ENCODE data around the gene SETMAR.

SETMAR gene

DNA sequence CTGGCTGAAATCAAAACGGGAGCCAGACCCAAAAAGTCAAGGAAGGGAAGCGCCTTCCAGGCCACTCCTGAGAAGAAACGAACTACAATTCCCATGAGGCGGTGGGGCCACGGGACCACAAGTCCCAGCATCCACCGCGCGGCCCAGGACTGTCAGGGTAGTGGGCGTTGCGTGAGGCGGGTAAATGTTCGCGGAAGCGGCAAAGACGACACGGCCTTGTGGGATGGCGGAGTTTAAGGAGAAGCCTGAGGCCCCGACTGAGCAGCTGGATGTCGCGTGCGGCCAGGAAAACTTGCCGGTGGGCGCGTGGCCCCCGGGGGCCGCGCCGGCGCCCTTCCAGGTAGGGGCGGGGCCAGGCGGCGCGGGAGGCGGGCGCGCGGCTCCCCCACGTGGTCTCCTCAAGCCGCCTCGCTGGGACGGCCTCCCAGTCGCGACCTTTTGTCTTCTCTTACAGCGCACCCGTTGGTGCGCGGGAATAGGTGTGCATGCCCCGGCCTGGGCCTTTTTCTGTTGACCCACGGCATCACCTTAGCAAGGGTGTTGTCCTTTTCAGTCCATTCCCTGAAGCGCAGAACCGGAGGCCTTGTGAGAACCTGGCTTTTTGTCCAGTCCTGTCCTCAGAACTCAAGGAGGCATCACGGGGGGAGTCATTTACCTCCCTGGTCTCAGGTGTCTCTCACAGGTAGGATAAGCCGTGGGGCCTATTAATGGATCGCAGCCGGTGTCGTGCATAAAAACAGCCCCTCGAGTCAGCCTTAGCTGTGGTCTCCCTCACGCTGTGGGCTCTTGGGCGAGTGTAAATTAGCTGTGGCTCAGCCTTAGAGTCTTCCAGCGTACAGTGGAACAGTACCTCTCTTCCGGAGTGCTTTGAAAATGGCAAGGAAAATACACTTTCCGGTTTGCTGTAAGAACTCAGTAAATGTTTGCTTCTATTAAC lies at the start of gene SETMAR:
SETMAR (plus strand) TSS at position 183 of the 937 bp plus-strand sequence; CDS start at position 185, 2 bp downstream.
- peaks cover 7% of the 10 kb centered on the region for H3K4me1 ChIP-seq (ENCODE audit: insufficient read depth, poor library complexity, severe bottlenecking)
- H3K27ac ChIP-seq (ENCODE audit: poor library complexity, severe bottlenecking) = peak within 1 kb of the TSS; percentile 35
- H3K9me3 ChIP-seq (ENCODE audit: severe bottlenecking) = no peaks in the 10 kb centered on the region
- peak within 1 kb of the TSS; percentile 91 for H3K4me3 ChIP-seq (ENCODE audit: severe bottlenecking)
- peak; percentile 86 for DNase-seq (ENCODE audit: low spot score)
- TF ChIP-seq, protein P1, sequence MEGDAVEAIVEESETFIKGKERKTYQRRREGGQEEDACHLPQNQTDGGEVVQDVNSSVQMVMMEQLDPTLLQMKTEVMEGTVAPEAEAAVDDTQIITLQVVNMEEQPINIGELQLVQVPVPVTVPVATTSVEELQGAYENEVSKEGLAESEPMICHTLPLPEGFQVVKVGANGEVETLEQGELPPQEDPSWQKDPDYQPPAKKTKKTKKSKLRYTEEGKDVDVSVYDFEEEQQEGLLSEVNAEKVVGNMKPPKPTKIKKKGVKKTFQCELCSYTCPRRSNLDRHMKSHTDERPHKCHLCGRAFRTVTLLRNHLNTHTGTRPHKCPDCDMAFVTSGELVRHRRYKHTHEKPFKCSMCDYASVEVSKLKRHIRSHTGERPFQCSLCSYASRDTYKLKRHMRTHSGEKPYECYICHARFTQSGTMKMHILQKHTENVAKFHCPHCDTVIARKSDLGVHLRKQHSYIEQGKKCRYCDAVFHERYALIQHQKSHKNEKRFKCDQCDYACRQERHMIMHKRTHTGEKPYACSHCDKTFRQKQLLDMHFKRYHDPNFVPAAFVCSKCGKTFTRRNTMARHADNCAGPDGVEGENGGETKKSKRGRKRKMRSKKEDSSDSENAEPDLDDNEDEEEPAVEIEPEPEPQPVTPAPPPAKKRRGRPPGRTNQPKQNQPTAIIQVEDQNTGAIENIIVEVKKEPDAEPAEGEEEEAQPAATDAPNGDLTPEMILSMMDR (IDR thresholded peaks at IDR 0.05; ENCODE audit: poor library complexity, severe bottlenecking) = no peak
- no peaks in the 10 kb centered on the region for H3K27me3 ChIP-seq (ENCODE audit: insufficient read depth, poor library complexity, severe bottlenecking)
- peak; percentile 90 for ATAC-seq (ENCODE audit: low read depth)
- H3K36me3 ChIP-seq (ENCODE audit: low read depth) = no peaks in the 10 kb centered on the region

DNA sequence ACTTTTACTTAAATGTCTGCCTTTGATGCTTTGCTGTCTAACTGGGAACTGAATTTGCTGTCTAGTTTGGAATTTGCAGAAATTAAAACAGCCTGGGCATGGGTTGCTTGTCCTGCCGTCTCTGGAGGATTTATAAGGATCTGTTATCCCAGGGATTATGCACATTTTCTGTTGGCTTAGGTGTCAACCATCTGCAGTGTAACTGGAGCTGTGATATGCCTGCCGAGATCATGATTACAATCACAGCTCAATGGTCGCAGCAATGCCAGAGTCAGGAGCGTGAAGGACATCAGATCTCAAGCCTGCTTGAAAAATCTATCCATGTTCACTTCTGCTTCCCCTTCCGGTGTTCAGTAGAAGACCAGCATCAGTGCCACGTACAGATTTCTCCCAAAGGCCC lies 41.8 kb upstream of the SETMAR start:
- H3K4me3 ChIP-seq (ENCODE audit: severe bottlenecking) = no peak overlapping the region
- DNase-seq (ENCODE audit: low spot score) (no peak), ATAC-seq (ENCODE audit: low read depth) (no peak)
- H3K27me3 ChIP-seq (ENCODE audit: insufficient read depth, poor library complexity, severe bottlenecking) = no peaks in the 10 kb centered on the region
- H3K9me3 ChIP-seq (ENCODE audit: severe bottlenecking) = no peaks in the 10 kb centered on the region
- H3K36me3 ChIP-seq (ENCODE audit: low read depth) = no peaks in the 10 kb centered on the region
- H3K27ac ChIP-seq (ENCODE audit: poor library complexity, severe bottlenecking) = no peak overlapping the region
- H3K4me1 ChIP-seq (ENCODE audit: insufficient read depth, poor library complexity, severe bottlenecking) = no peaks in the 10 kb centered on the region
- TF ChIP-seq, protein P1 (IDR thresholded peaks at IDR 0.05; ENCODE audit: poor library complexity, severe bottlenecking) = no peak

- no peak for ATAC-seq (ENCODE audit: low read depth)
- no peaks in the 10 kb centered on the region for H3K9me3 ChIP-seq (ENCODE audit: severe bottlenecking)
These were observed 39.1 kb upstream of the SETMAR start for GRCh38 chr3:4264040-4264439.

DNA sequence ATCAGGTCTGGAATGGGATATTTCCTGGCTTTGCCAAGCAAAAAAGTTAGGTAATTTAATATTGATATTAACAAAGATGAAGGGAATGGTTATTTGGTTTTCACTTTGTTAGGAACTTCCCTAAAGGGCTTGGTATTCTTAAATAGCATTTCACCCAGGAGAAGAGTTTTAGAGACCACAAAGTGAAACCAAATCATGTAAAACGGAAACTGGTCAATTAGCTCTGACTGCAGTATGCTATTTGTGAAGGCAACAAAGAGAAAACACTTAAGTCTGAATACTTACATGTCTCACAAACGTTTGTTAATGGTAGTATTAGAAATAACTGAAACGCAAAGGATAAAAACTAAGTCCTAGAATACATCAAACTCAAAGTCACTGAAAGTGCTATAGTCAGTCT lies 32.4 kb upstream of the SETMAR start:
- no peak for DNase-seq (ENCODE audit: low spot score)
- Histone ChIP-seq H3K9me3 (ENCODE audit: severe bottlenecking) (no peaks in the 10 kb centered on the region), H3K36me3 (ENCODE audit: low read depth) (no peaks in the 10 kb centered on the region), H3K4me3 (ENCODE audit: severe bottlenecking) (no peak overlapping the region), H3K4me1 (ENCODE audit: insufficient read depth, poor library complexity, severe bottlenecking) (no peaks in the 10 kb centered on the region), H3K27ac (ENCODE audit: poor library complexity, severe bottlenecking) (no peak overlapping the region), H3K27me3 (ENCODE audit: insufficient read depth, poor library complexity, severe bottlenecking) (no peaks in the 10 kb centered on the region)
- TF ChIP-seq, protein P1 (IDR thresholded peaks at IDR 0.05; ENCODE audit: poor library complexity, severe bottlenecking) = no peak
- no peak for ATAC-seq (ENCODE audit: low read depth)

More at GRCh38 chr3:4264040-4264439, 39.1 kb upstream of the SETMAR start:
- Histone ChIP-seq H3K27me3 (ENCODE audit: insufficient read depth, poor library complexity, severe bottlenecking) (no peaks in the 10 kb centered on the region), H3K36me3 (ENCODE audit: low read depth) (no peaks in the 10 kb centered on the region), H3K27ac (ENCODE audit: poor library complexity, severe bottlenecking) (no peak overlapping the region), H3K4me1 (ENCODE audit: insufficient read depth, poor library complexity, severe bottlenecking) (no peaks in the 10 kb centered on the region), H3K4me3 (ENCODE audit: severe bottlenecking) (no peak overlapping the region)
- no peak for DNase-seq (ENCODE audit: low spot score)
- TF ChIP-seq, protein P1 (IDR thresholded peaks at IDR 0.05; ENCODE audit: poor library complexity, severe bottlenecking) = no peak

GRCh38 chr3:4271834-4272233 lies 31.3 kb upstream of the SETMAR start:
- no peak for ATAC-seq (ENCODE audit: low read depth)
- no peak overlapping the region for H3K27ac ChIP-seq (ENCODE audit: poor library complexity, severe bottlenecking)
- no peak for DNase-seq (ENCODE audit: low spot score)

More at GRCh38 chr3:4271834-4272233, 31.3 kb upstream of the SETMAR start:
- no peaks in the 10 kb centered on the region for H3K27me3 ChIP-seq (ENCODE audit: insufficient read depth, poor library complexity, severe bottlenecking)
- no peaks in the 10 kb centered on the region for H3K4me1 ChIP-seq (ENCODE audit: insufficient read depth, poor library complexity, severe bottlenecking)
- H3K9me3 ChIP-seq (ENCODE audit: severe bottlenecking) = no peaks in the 10 kb centered on the region
- H3K4me3 ChIP-seq (ENCODE audit: severe bottlenecking) = no peak overlapping the region
- TF ChIP-seq, protein P1 (IDR thresholded peaks at IDR 0.05; ENCODE audit: poor library complexity, severe bottlenecking) = peak; percentile 70
- no peaks in the 10 kb centered on the region for H3K36me3 ChIP-seq (ENCODE audit: low read depth)
